Kidney tubule cell (primary cell): Measurements from ENCODE around the gene IRAK1BP1.
A peak's percentile ranks its signal among the peaks of the same experiment; 100 is the strongest.
"Not testable (repeated sequence)": the region's sequence is repeated elsewhere in the genome, so short reads cannot be mapped to it uniquely, and the experiment has no call there.

Source experiments
- DNase-seq: peaks from one replicate; pipeline ENCODE4 v3.0.0-alpha.2; 2018; ENCODE audit warnings: low spot score

IRAK1BP1 gene

DNA sequence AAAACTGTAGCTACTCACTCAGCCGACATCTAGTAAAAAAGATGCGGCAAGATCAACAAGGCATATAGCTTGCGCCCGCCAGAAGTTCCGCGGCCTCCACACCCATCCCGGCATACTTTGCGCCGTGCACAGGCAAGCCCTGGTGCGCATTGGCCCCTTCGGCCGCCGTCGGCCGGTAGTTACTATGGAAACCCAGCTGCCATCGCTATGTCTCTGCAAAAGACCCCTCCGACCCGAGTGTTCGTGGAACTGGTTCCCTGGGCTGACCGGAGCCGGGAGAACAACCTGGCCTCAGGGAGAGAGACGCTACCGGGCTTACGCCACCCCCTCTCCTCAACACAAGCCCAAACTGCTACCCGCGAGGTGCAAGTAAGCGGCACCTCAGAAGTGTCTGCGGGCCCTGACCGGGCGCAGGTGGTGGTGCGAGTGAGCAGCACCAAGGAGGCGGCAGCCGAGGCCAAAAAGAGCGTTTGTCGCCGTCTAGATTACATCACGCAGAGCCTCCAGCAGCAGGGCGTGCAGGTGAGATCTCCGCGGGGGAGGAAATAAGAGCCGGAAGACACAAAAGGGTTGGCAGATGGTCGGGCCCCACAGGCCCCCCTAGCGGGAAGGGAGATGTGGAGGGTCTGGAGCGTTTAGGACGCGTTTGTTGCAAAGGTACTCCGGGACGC, at the start of gene IRAK1BP1:
TSS of gene IRAK1BP1 (plus strand) at position 182 of the 671 bp plus-strand sequence. CDS start at position 208, 26 bp downstream.
- peak; percentile 87 for DNase-seq

- no peak for DNase-seq
Measured at GRCh38 chr6:78824045-78824444, 43.3 kb upstream of the IRAK1BP1 start.

GRCh38 chr6:78829407-78829806, 37.9 kb upstream of the IRAK1BP1 start:
- no peak for DNase-seq

- no peak for DNase-seq
Measured at GRCh38 chr6:78830805-78831204, 36.5 kb upstream of the IRAK1BP1 start.

GRCh38 chr6:78831492-78831891, 35.9 kb upstream of the IRAK1BP1 start:
- no peak for DNase-seq

GRCh38 chr6:78832091-78832808, 35.1 kb upstream of the IRAK1BP1 start:
- peak; percentile 19 for DNase-seq

DNA sequence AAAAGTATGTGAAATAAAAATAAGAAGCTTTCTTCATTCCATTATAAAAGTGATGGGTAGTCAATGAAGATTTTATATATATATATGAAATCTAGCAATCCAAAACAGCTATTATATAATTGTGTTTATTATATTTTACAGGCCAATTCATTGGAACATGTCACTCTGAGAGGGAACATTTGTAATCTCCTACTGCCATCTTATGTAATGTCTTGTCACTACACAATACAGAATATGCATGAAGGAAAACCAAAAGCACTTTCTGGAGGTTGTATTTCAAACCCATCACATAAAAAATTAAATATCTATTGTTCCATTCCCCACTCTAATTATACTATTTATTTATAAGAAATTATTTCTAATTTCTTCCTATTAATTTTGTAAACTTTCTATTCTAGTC, 31.5 kb upstream of the IRAK1BP1 start:
- peak; percentile 12 for DNase-seq

DNA sequence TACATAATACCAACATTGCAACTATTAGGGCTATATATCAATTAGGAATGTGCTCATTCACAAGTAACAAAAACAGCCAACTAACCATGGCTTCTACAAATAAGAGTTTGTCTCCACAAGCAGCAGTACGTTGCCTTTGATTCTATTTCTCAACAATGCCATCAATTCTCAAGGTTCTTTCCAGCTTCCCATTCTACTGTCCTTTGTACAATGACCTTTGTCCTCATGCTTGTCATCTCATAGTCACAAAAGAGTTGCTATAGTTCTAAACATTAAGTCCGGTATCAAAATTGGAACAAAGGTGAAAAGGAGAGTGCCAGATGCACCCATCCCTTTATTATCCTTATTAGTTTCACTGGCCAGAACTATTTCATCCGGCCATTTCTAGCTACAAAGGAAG, 30.8 kb upstream of the IRAK1BP1 start:
- DNase-seq = no peak

DNA sequence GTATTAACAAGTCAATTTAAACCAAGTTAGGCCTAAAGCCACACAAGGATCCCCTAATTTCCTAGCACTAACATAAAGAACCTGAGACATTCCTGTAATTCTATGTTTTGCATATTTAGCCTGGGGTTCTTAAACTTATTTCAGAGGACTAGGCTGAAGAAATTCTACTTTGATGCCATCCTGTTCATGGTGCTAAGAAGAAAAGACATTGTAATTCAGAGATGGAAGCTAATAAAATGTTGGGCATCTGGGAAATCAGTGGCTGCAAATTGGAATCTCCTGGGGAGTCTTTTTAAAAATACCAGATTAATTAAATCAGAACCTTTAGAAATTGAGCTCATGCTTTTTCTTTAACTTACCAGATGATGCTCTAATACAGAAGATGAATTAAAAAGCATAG, 26.2 kb upstream of the IRAK1BP1 start:
- no peak for DNase-seq

- DNase-seq = no peak
Measured at GRCh38 chr6:78842953-78843352, 24.4 kb upstream of the IRAK1BP1 start.

DNA sequence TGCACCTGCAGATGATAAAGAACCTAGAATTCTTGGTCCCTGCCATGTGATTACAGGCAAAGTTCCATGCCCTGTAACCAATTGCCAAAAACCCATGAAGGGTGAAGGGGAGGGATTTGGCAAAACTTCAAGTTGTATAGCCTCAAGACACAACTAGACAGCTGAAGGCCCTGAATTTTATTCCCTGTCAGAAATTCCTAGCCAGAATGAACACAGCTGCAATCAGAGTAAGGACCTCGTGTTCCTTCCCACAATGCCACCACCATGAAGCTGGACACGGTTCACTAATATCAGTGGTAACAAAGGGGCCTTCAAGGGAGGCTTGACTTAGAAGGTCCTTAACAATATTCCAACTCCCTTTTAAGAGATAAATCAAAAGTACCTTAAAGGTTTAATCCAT, 22.5 kb upstream of the IRAK1BP1 start:
- DNase-seq = no peak

- no peak for DNase-seq
Measured at GRCh38 chr6:78845567-78845966, 21.8 kb upstream of the IRAK1BP1 start.

DNA sequence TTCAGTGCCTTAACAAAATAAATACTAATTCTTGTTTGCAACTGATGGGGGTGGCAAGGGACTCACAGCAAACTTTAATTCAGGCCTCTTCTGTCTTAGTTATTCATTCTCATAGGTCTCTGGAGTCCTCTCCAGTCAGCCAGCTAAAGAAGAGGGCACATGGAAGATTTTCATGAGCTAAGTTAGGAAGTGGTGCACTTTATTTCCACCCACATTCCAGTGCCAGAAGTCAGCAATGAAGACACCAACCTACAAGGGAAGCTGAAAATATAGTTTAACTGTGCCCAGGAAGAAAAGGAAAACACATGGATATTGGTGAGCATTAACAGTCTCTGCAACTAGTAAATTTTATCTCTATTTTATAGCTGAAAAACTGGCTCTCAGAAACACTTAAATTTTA, 16.7 kb upstream of the IRAK1BP1 start:
- peak; percentile 57 for DNase-seq

GRCh38 chr6:78851156-78851555, 16.2 kb upstream of the IRAK1BP1 start:
- no peak for DNase-seq

GRCh38 chr6:78854546-78854945, 12.8 kb upstream of the IRAK1BP1 start:
- DNase-seq = no peak

GRCh38 chr6:78858339-78858938, 8.9 kb upstream of the IRAK1BP1 start:
- not testable (repeated sequence) for DNase-seq

DNA sequence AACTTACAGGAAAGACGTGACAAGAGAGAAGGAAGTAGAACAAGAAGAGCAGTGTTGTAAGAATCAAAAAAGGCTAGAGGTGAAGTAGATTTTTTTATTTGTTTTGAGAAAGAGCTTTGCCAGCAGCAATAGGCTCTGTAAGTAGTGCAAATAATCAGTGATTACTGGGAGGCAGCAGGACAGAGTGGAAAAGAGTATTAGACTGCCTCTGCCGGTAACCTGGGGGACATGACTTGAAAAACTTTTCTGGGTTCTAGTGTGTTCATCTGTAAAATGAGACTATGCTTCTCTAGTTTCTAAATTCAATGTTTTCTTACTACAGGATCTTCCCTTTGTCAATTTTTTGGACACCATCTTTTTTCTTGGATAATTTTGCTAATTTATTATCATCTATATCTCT, 5.8 kb upstream of the IRAK1BP1 start:
- DNase-seq = no peak

- no peak for DNase-seq
Measured at GRCh38 chr6:78863576-78863975, 3.8 kb upstream of the IRAK1BP1 start.

DNA sequence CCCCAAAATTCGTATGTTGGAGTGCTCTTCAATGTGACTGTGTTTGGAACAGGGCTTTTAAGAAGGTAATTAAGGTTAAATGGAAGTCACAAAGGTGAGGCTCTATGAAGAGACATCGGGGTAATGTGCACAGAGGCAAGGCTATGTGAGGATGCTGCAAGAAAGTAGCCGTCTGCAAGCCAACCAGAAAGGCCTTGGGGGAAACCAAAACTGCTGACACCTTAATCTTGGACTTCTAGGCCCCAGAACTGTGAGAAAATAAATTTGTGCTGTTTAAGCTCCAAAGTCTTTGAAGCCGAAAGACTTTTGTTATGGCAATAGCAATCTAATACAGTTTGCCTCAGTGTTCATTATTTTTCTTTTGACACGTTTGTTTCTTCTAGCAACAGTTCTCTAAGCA, 2.4 kb upstream of the IRAK1BP1 start:
- DNase-seq = no peak

- no peak for DNase-seq
Measured at GRCh38 chr6:78867020-78867369, 356 bp upstream of the IRAK1BP1 start.

DNA sequence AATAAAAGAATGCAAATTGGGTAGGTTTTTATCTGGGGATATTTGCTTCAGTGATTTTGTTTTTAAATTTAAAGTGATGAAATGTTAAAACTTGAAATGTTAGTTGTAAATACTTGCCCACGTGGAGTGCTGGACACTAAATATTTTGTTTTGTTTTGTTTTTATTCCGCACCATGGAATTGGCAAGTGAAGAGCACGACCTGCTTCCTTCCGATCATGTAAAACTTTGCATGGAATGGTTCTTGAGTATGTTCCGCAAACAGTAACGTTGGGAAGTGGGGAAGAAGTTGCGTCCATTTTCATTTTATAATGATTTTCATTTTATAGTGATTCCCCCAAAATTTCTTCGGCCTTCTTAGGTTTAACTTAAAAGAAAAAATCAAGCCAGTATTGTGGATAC, 765 bp downstream of the IRAK1BP1 start:
- DNase-seq = peak; percentile 22

DNA sequence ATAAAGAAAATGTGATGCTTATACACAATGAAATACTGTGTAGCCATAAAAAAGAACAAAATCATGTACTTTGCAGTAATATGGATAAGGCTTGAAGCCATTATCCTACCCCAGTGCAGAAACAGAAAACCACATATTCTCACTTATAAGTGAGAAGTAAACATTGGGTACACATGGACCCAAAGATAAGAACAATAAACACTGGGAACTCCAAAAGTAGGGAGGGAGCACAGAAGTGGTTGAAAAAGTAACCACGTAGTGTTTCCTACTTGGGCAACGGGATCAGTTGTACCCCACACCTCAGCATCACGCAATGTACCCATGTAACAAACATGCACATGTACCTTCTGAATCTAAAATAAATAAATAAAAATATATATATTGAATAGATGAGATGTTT, 8.2 kb downstream of the IRAK1BP1 start:
- DNase-seq = no peak

DNA sequence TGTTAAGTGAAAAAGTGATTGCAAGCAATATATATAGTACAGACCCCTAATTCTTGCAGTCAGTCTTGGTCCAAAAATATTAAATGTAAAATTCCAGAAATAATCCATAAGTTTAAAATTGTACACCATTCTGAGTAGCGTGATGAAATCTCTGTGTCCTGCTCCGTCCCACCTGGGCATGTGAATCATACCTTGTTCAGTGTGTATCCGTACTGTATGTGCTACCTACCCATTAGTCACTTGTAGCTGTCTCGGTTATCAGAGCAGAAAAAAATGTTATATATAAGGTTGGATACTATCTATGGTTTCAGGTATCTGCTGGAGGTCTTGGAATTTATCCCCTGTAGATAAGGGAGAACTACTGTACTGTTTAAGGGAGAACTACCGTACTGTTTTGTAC, 16.3 kb downstream of the IRAK1BP1 start:
- DNase-seq = no peak
